H4 (cell line): Measurements from ENCODE around the gene AMTN. TPM values are rescaled to one million over a fixed set of nuclear protein-coding genes. Genes with fewer than 3 reads are reported as not detected.

ENCODE experiments used
- DNase-seq: peaks from one replicate; pipeline ENCODE4 v3.0.0-alpha.2; 2015; ENCODE audit warnings: low spot score
- total RNA-seq: library from RNA; depleted of rRNA; stranded (reverse); fragments of >200 nt; shearing (Covaris generic); gene quantifications from 2 replicates; pipeline ENCODE4 v1.2.3, GENCODE V29; 2014; rRNA removed

The AMTN gene
- total RNA-seq, 1 experiment from 2014 or later: 142 TPM

GRCh38 chr4:70559924-70560323 lies 41.6 kb downstream of the AMTN start:
- DNase-seq: no peak

- DNase-seq: no peak
These were observed 45.7 kb downstream of the AMTN start for GRCh38 chr4:70564033-70564432.

- DNase-seq: no peak
These were observed 52.4 kb downstream of the AMTN start for GRCh38 chr4:70570796-70571195.

GRCh38 chr4:70571772-70572171 lies 53.4 kb downstream of the AMTN start:
- DNase-seq: no peak

GRCh38 chr4:70575964-70576363 lies 57.6 kb downstream of the AMTN start:
- no peak for DNase-seq

GRCh38 chr4:70577220-70577927 lies 59.0 kb downstream of the AMTN start:
- no peak for DNase-seq

- no peak for DNase-seq
These were observed 63.6 kb downstream of the AMTN start for GRCh38 chr4:70581980-70582379.

Other genes starting within 250 kb of the AMTN start
- gene CABS1, start 183.6 kb upstream of the AMTN start, total RNA-seq: not detected in 2 replicates
- not detected in 2 replicates for gene SMR3A, start 157.8 kb upstream of the AMTN start, total RNA-seq
- gene SMR3B, start 135.4 kb upstream of the AMTN start, total RNA-seq: not detected in 2 replicates
- not detected in 2 replicates for gene OPRPN, start 120.6 kb upstream of the AMTN start, total RNA-seq
- gene MUC7, start 46.4 kb upstream of the AMTN start, total RNA-seq: not detected in 2 replicates
- 0.19 TPM in 1 of 2 replicates, not detected in the other for gene AMBN, start 73.7 kb downstream of the AMTN start, total RNA-seq
- not detected in 2 replicates for gene ENAM, start 110.2 kb downstream of the AMTN start, total RNA-seq
- 1.3 TPM in 1 of 2 replicates, not detected in the other for gene JCHAIN, start 147.9 kb downstream of the AMTN start, total RNA-seq
- gene UTP3, start 170.0 kb downstream of the AMTN start, total RNA-seq: 19.7 and 23.6 TPM in 2 replicates
- gene RUFY3, start 203.4 kb downstream of the AMTN start, total RNA-seq: 12.0 and 15.5 TPM in 2 replicates